Peyer's patch (tissue), 4 donors: ENCODE data around the gene MBD2. TPM values are rescaled to one million over a fixed set of nuclear protein-coding genes. Genes with fewer than 3 reads are reported as not detected.

Source experiments
- DNase-seq, 3 donors: peaks; one replicate each; pipeline ENCODE4 v3.0.0-alpha.2; 2017 to 2019
- H3K27ac ChIP-seq, 4 donors: fragments of 200-600 bp; sonication (generic); one replicate each; pipeline ENCODE4 v1.5.1; 2016 to 2019
- H3K27me3 ChIP-seq, 2 donors: fragments of 200-600 bp; sonication (generic); one replicate each; pipeline ENCODE4 v1.5.1; 2019
- H3K36me3 ChIP-seq, 3 donors: fragments of 200-600 bp; sonication (generic); one replicate each; pipeline ENCODE4 v1.5.1; 2016 to 2019
- H3K4me1 ChIP-seq, 4 donors: fragments of 200-600 bp; sonication (generic); one replicate each; pipeline ENCODE4 v1.5.1; 2016 to 2019
- H3K4me3 ChIP-seq, 4 donors: fragments of 200-600 bp; sonication (generic); 1 replicate in 3 of 4; 2 replicates in 1 of 4; pipeline ENCODE4 v1.5.1; 2016 to 2019; ENCODE audit warnings: mild to moderate bottlenecking in 1 of 4
- H3K9me3 ChIP-seq, 4 donors: fragments of 200-600 bp; sonication (generic); one replicate each; pipeline ENCODE4 v1.5.1; 2016 to 2019; ENCODE audit warnings: mild to moderate bottlenecking in 1 of 4
- CTCF ChIP-seq, 6 experiments: fragments of 450-650 bp in 4 of 6; fragments of 200-600 bp in 2 of 6; sonication (generic) in 1 of 6; IDR thresholded peaks; one replicate each; pipeline ENCODE4 v1.5.1; 2017 to 2019; ENCODE audit warnings: antibody characterized with exemption in 6 of 6, mild to moderate bottlenecking in 3 of 6, moderate library complexity in 1 of 6
- POLR2A ChIP-seq, 2 donors: fragments of 450-650 bp; IDR thresholded peaks; one replicate each; pipeline ENCODE4 v1.5.1; 2017; ENCODE audit warnings: antibody characterized with exemption in 2 of 2, mild to moderate bottlenecking in 2 of 2, moderate library complexity in 2 of 2
- total RNA-seq, 4 donors: library from RNA; depleted of rRNA; stranded (reverse); fragments of >200 nt; gene quantifications; one replicate each; pipeline ENCODE4 v1.1.0, GENCODE V29; 2016

Gene MBD2
- total RNA-seq, 4 donors from 2014 or later: 27.5 to 44.6 (median 34.0) TPM

- H3K4me1 ChIP-seq: no peaks in the 10 kb centered on the region
- no peaks in the 10 kb centered on the region for H3K27me3 ChIP-seq
- DNase-seq: no peak
- H3K9me3 ChIP-seq: no peaks in the 10 kb centered on the region
- TF ChIP-seq CTCF (IDR thresholded peaks at IDR 0.05): no peak
- no peak for TF ChIP-seq POLR2A (IDR thresholded peaks at IDR 0.05)
- no peak overlapping the region for H3K27ac ChIP-seq
- H3K36me3 ChIP-seq: peaks cover 0 to 69% (median 0%) of the 10 kb centered on the region in 3 donors
- H3K4me3 ChIP-seq: no peak overlapping the region
Observed at GRCh38 chr18:54155412-54155811, 69.1 kb downstream of the MBD2 start.

- no peak for TF ChIP-seq CTCF (IDR thresholded peaks at IDR 0.05)
- no peaks in the 10 kb centered on the region for H3K4me1 ChIP-seq
- no peak overlapping the region for H3K4me3 ChIP-seq
- H3K36me3 ChIP-seq: peaks cover 0 to 57% (median 0%) of the 10 kb centered on the region in 3 donors
- DNase-seq: no peak
- no peak overlapping the region for H3K27ac ChIP-seq
- H3K27me3 ChIP-seq: no peaks in the 10 kb centered on the region
- no peaks in the 10 kb centered on the region for H3K9me3 ChIP-seq
Observed at GRCh38 chr18:54154231-54154630, 70.2 kb downstream of the MBD2 start.

GRCh38 chr18:54151376-54151775 is 73.1 kb downstream of the MBD2 start:
- Histone ChIP-seq H3K27me3 (no peaks in the 10 kb centered on the region), H3K9me3 (no peaks in the 10 kb centered on the region), H3K36me3 (peaks cover 0 to 33% (median 0%) of the 10 kb centered on the region in 3 donors), H3K4me1 (no peaks in the 10 kb centered on the region), H3K27ac (no peak overlapping the region), H3K4me3 (no peak overlapping the region)
- DNase-seq: no peak
- TF ChIP-seq POLR2A (IDR thresholded peaks at IDR 0.05) (no peak), CTCF (IDR thresholded peaks at IDR 0.05) (no peak)

GRCh38 chr18:54150226-54150625 is 74.2 kb downstream of the MBD2 start:
- Histone ChIP-seq H3K27me3 (no peaks in the 10 kb centered on the region), H3K9me3 (no peaks in the 10 kb centered on the region), H3K4me3 (no peak overlapping the region), H3K4me1 (no peaks in the 10 kb centered on the region), H3K27ac (no peak overlapping the region), H3K36me3 (peaks cover 0 to 24% (median 0%) of the 10 kb centered on the region in 3 donors)
- no peak for DNase-seq
- TF ChIP-seq CTCF (IDR thresholded peaks at IDR 0.05): no peak
- TF ChIP-seq POLR2A (IDR thresholded peaks at IDR 0.05): no peak

- Histone ChIP-seq H3K27me3 (no peaks in the 10 kb centered on the region), H3K4me1 (no peaks in the 10 kb centered on the region), H3K4me3 (no peak overlapping the region), H3K9me3 (no peaks in the 10 kb centered on the region), H3K27ac (no peak overlapping the region), H3K36me3 (peaks cover 0 to 14% (median 0%) of the 10 kb centered on the region in 3 donors)
- TF ChIP-seq CTCF (IDR thresholded peaks at IDR 0.05) (no peak), POLR2A (IDR thresholded peaks at IDR 0.05) (no peak)
- no peak for DNase-seq
Observed at GRCh38 chr18:54149078-54149697, 75.3 kb downstream of the MBD2 start.

- no peak for DNase-seq
- H3K36me3 ChIP-seq: peaks cover 0 to 9% (median 0%) of the 10 kb centered on the region in 3 donors
- H3K27me3 ChIP-seq: no peaks in the 10 kb centered on the region
- H3K27ac ChIP-seq: no peak overlapping the region
- H3K4me3 ChIP-seq: no peak overlapping the region
- H3K9me3 ChIP-seq: no peaks in the 10 kb centered on the region
- no peak for TF ChIP-seq CTCF (IDR thresholded peaks at IDR 0.05)
- no peak for TF ChIP-seq POLR2A (IDR thresholded peaks at IDR 0.05)
- H3K4me1 ChIP-seq: no peaks in the 10 kb centered on the region
Observed at GRCh38 chr18:54148678-54149077, 75.8 kb downstream of the MBD2 start.
